ENCODE results near the gene FBXO8. TPM values are rescaled to one million over a fixed set of nuclear protein-coding genes. Genes with fewer than 3 reads are reported as not detected.

Gene FBXO8
- total and polyA plus RNA-seq, 8 donors = 6.7 to 16.9 (median 10.4) TPM

DNA sequence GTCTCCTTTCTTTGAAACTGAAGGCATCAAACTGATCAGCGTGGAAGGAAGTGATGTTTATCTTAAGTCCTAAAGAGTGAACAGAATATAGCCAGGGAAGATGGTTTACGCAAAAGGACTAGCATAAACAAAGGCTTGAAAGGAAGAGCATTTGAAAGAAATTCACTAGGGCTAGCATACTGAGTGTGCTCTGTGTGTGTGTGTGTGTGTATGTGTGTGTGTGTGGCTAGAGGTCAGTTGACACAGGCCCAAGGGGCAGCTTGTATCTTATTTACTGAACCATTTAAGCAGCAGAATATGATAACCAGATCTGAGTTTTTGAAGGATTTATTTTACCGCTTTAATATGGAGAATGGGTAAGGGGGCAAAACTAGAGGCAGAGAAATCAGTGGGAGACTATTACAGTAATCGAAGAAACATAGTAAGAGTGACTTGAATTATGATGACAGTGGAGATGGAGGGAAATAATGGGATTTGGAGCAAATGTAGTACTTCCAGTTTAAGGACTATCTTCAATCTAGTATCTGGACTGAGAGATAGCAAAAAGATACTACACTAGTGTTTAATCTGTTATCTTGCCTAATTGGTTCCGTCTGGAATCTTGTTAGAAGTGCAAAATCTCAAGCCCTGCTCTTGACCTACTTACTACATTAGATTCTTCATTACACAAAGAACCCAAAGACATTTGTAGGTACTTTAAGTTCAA is 37.2 kb upstream of the FBXO8 start:
- Histone ChIP-seq H3K27me3 (no peaks in the 10 kb centered on the region), H3K4me1 (no peaks in the 10 kb centered on the region), H3K27ac (no peak overlapping the region), H3K4me3 (no peak overlapping the region), H3K36me3 (peaks cover 0 to 8% (median 0%) of the 10 kb centered on the region in 3 donors), H3K9me3 (no peaks in the 10 kb centered on the region)
- ATAC-seq (no peak), DNase-seq (no peak), FAIRE-seq (no peak)
- TF ChIP-seq, protein P1, sequence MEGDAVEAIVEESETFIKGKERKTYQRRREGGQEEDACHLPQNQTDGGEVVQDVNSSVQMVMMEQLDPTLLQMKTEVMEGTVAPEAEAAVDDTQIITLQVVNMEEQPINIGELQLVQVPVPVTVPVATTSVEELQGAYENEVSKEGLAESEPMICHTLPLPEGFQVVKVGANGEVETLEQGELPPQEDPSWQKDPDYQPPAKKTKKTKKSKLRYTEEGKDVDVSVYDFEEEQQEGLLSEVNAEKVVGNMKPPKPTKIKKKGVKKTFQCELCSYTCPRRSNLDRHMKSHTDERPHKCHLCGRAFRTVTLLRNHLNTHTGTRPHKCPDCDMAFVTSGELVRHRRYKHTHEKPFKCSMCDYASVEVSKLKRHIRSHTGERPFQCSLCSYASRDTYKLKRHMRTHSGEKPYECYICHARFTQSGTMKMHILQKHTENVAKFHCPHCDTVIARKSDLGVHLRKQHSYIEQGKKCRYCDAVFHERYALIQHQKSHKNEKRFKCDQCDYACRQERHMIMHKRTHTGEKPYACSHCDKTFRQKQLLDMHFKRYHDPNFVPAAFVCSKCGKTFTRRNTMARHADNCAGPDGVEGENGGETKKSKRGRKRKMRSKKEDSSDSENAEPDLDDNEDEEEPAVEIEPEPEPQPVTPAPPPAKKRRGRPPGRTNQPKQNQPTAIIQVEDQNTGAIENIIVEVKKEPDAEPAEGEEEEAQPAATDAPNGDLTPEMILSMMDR (IDR thresholded peaks at IDR 0.05) = no peak
- 76 to 78% methylated on average over 5 of the region's 5 CpGs for WGBS, 2 donors
- intact Hi-C loops (cut with DNase I) = loop anchor here in 1 of 3 donors (10.0 kb wide), 1 partner anchor 96 kb away; no protein-coding TSS in a partner anchor

DNA sequence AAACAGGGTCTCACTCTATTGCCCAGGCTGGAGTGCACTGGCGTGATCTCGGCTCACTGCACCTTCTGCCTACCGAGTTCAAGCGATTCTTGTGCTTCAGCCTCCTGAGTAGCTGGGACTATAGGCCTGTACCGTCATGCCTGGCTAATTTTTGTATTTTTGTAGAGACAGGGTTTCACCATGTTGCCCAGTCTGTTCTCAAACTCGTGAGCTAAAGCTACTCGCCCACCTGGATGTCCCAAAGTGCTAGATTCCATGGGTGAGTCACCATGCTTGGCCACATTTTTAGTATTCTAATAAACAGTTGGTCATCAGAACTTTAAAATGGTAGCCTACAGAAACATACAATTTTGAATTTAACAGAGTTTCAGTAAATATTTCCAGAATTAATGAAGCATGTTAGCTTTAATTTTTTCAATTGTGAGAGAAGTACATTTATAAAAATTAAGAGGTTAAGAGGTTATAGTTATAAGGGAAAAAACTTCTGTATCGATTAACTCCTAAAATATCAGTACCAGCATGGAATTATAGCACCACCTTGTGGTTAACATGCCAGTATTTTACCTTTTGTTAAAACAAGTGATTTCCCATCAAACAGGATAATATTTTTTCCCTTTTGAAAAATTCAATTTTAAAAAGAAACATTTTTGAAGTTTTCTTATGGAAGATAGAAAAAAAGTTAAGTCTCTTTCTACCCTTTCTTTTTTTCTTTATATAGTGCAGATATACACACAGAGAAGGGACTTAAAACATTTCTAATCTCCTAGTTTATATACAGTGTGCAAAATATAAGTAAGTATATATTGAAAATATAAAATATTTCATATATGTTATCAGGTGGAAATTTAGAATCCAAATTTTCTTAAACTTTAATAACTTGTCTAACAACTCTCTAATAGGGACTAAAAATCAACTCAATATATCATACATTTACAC is 35.6 kb upstream of the FBXO8 start:
- FAIRE-seq (peak; percentile 97), DNase-seq (no peak)

DNA sequence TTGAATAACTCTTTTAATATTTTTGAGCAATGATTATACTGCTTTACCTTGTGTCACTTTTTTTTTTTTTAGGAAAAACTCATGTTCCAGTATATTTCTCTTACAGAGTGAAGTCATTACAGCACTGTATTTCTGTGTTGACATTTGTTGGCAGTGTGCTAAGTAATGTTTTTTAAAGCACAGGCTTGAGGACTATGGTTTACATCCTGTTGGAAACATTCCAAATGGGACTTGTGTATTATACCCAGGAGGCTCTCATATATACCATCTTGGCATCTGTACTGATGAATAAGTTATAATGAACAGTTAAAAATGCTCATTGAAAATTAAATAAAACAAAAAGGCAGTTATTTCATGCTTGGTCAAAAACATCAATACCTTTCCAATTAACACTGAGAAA is 34.1 kb upstream of the FBXO8 start:
- Histone ChIP-seq H3K27me3 (no peaks in the 10 kb centered on the region), H3K4me3 (no peak overlapping the region), H3K9me3 (no peaks in the 10 kb centered on the region), H3K27ac (no peak overlapping the region), H3K36me3 (peaks cover 0 to 8% (median 0%) of the 10 kb centered on the region in 3 donors), H3K4me1 (no peaks in the 10 kb centered on the region)
- no peak for DNase-seq
- intact Hi-C loops (cut with DNase I) = loop anchor here in 1 of 3 donors (5.0 kb wide), 1 partner anchor 95 kb away; no protein-coding TSS in a partner anchor
- no peak for ATAC-seq
- FAIRE-seq = no peak
- TF ChIP-seq, protein P1 (IDR thresholded peaks at IDR 0.05) = no peak

More for the DNA sequence above, 35.6 kb upstream of the FBXO8 start:
- 62 to 66% methylated on average over 8 of the region's 8 CpGs for WGBS, 2 donors
- no peak overlapping the region for H3K4me3 ChIP-seq
- H3K9me3 ChIP-seq = no peaks in the 10 kb centered on the region
- intact Hi-C loops (cut with DNase I) = loop anchor here in 1 of 3 donors (5.0 kb wide), 1 partner anchor 97 kb away; no protein-coding TSS in a partner anchor
- no peaks in the 10 kb centered on the region for H3K27me3 ChIP-seq
- no peak overlapping the region for H3K27ac ChIP-seq
- no peaks in the 10 kb centered on the region for H3K4me1 ChIP-seq
- H3K36me3 ChIP-seq = peaks cover 0 to 8% (median 0%) of the 10 kb centered on the region in 3 donors
- ATAC-seq = peak in 2 of 4 donors; percentile 46 to 53
- TF ChIP-seq, protein P1 (IDR thresholded peaks at IDR 0.05) = peak in 3 of 4 donors; percentile 46 to 74 (median 56)

DNA sequence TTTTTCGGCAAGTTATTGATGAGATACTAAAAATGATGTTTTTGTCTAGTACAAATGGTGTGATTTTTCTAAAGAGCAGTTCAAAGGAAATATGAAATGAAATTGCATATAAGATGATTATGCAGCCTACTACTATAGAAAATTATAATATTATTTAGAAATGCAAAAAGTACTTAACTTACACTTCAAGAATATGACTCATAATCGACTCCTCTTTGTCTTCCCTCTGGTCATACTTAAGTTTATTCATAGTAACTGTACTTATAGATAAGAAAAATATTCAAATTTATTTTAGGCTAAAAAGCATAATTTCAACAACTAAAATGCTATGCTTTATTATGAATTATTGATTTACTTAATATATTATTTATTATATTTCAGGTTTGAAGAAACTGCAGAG is 33.5 kb upstream of the FBXO8 start:
- FAIRE-seq = peak; percentile 88
- Histone ChIP-seq H3K4me1 (no peaks in the 10 kb centered on the region), H3K36me3 (peaks cover 0 to 8% (median 0%) of the 10 kb centered on the region in 3 donors), H3K27me3 (no peaks in the 10 kb centered on the region), H3K9me3 (no peaks in the 10 kb centered on the region), H3K4me3 (no peak overlapping the region), H3K27ac (no peak overlapping the region)
- no peak for ATAC-seq
- TF ChIP-seq, protein P1 (IDR thresholded peaks at IDR 0.05) = no peak
- no peak for DNase-seq
- WGBS, 2 donors = 71 to 79% methylated on average over 2 of the region's 2 CpGs
- intact Hi-C loops (cut with DNase I) = loop anchor here in 1 of 3 donors (5.0 kb wide), 1 partner anchor 95 kb away; no protein-coding TSS in a partner anchor

Measured in pancreas (tissue), 10 donors.